Measurements from ENCODE around the gene TJP3.

DNA sequence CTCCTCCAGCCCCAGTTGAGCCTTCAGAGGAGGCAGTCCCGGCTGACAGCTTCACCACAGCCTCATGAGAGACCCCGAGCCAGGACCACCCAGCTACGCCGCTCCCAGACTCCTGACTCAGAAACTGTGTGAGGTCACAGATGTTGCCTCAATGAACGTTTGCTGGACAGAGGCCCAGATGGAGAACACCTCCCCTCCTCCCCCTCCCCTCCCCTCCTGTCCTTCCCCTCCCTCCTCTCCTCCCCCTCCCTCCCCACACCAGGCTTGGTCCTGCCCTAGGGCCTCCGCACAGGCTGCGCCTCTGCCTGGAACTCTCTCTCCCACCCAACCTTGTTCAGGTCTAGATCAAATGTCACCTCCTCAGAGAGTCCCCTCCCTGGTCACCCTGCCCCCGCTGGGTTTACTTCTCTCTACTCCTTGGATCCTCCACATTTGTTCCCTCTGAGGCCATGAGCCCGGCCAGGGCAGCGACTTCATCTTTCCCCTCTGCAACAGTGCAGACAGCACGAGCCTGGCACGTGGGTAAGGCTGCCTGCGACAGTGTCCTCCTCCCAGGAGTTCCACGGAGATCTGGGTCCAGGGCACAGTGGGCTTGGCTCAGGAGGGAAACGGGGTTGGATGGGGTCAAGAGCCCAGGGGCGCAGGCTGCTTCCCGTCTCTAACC, 25.3 kb upstream of the TJP3 start:
- TF ChIP-seq POLR2A (IDR thresholded peaks at IDR 0.05; ENCODE audit: low read length) (no peak), GATA1 (IDR thresholded peaks at IDR 0.05; ENCODE audit: low read depth, low read length) (no peak)

Data from erythroblast (primary cell).